ENCODE results near the gene HOATZ. TPM values are rescaled to one million over a fixed set of nuclear protein-coding genes. Genes with fewer than 3 reads are reported as not detected.

The HOATZ gene
- total RNA-seq, 1 donor from 2014 or later = not detected

DNA sequence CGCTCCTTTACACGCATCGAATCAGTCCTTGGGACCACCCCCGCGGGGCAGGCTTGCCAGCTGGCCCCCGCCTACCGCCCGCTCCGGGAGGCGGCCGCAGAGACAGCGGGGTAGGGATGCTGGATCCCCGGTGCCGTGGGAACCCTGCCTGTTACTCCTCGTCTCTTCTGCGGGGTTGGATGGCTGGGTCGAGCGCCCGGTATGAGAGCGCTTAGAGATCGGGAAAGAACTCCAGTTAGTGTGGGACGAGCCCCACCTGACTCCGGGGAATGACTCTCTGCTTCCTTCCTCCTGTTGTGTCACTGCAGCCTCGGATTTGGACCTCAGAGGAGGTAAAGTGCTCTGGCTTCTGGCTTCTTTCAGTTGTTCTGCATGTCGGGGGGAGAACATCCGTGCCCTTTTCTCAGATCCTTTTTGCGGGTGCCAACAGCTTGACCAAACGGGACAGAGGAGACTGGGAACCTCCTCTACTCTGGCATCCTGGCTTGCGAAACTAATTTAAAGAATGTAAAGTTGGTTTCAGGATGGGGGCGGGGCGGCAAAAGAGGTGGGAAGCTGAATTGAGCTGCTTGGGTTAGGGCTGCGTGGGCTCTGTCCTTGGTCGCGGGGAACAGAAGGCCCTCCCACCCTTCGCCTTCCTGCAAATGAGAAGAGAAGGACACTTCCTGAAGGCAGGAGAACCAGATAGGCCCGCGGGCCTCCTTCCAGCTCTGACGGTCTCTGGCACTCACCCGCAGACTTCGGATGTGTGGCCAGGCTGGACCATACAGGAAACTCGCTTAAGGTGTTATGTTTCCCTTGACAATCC, 26.9 kb downstream of the HOATZ start:
- DNase-seq (ENCODE audit: low spot score) = no peak
- Mint-ChIP-seq H3K27ac (ENCODE audit: unreplicated experiment) (peak overlapping the region; percentile 82), H3K4me1 (ENCODE audit: low read depth) (peaks cover 13% of the 10 kb centered on the region), H3K9me3 (ENCODE audit: low read depth) (peaks cover 4% of the 10 kb centered on the region), H3K4me3 (ENCODE audit: unreplicated experiment) (peak overlapping the region; percentile 72), H3K27me3 (ENCODE audit: low read depth) (peaks cover 3% of the 10 kb centered on the region), H3K36me3 (ENCODE audit: low read depth) (peaks cover 11% of the 10 kb centered on the region)
- TF ChIP-seq, protein P1, sequence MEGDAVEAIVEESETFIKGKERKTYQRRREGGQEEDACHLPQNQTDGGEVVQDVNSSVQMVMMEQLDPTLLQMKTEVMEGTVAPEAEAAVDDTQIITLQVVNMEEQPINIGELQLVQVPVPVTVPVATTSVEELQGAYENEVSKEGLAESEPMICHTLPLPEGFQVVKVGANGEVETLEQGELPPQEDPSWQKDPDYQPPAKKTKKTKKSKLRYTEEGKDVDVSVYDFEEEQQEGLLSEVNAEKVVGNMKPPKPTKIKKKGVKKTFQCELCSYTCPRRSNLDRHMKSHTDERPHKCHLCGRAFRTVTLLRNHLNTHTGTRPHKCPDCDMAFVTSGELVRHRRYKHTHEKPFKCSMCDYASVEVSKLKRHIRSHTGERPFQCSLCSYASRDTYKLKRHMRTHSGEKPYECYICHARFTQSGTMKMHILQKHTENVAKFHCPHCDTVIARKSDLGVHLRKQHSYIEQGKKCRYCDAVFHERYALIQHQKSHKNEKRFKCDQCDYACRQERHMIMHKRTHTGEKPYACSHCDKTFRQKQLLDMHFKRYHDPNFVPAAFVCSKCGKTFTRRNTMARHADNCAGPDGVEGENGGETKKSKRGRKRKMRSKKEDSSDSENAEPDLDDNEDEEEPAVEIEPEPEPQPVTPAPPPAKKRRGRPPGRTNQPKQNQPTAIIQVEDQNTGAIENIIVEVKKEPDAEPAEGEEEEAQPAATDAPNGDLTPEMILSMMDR (IDR thresholded peaks at IDR 0.05) = no peak

DNA sequence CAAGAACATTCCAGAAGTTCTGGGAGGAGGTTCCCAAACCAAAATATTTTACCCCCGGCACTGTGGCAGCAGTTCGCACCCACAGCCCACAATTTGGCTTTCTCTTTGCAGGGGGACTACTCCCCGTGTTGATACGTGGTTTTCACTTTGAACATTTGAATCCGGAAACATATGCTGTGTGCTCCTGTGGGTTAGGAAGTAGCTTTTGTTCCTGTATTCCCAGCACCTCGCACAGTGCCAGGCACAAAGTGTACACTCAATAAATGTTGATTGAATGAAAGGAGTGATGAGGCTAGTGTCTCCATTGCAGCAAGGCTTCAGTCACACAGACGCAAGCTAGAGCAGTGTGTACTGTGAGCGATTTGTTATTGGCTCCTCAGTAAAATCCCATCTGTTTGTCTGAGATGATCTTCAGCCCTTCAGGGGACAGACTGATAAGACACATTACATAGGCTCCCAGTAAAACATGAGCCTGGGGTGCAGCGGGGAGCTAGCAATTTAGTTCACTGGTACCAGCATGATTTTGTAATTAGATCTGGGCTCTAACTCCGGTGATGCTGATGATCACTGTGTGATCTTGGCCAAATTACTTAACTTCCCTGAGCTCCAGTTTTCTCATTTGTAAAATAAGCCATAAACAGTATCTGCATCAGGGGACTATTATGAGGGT, 28.2 kb downstream of the HOATZ start:
- H3K4me3 Mint-ChIP-seq (ENCODE audit: unreplicated experiment) = no peak overlapping the region

DNA sequence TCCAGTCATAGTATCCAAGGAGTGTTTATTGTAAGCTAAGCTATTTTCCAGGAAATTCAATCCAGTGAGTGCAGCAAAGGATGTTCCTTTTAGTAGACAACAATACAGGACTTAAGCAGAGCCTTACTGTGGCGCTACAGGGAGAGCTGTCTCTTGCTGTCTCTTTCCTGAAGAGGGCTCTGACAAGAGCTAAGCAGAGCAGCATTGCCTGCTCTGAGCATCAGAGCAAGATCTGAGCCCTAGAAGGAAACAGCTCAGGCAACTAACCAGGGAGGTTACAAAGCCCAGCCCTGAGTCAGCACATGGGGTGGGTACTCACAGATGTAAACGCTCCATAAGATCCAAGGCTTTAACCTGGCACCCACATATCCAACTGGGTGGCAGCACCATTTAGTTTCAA, 33.9 kb downstream of the HOATZ start:
- Mint-ChIP-seq H3K4me1 (ENCODE audit: low read depth) (no peaks in the 10 kb centered on the region), H3K9me3 (ENCODE audit: low read depth) (no peaks in the 10 kb centered on the region), H3K4me3 (ENCODE audit: unreplicated experiment) (no peak overlapping the region), H3K27me3 (ENCODE audit: low read depth) (no peaks in the 10 kb centered on the region), H3K27ac (ENCODE audit: unreplicated experiment) (no peak overlapping the region), H3K36me3 (ENCODE audit: low read depth) (peaks cover 22% of the 10 kb centered on the region)
- TF ChIP-seq, protein P1 (IDR thresholded peaks at IDR 0.05) = no peak
- no peak for DNase-seq (ENCODE audit: low spot score)

More for the DNA sequence above, 28.2 kb downstream of the HOATZ start:
- H3K27me3 Mint-ChIP-seq (ENCODE audit: low read depth) = no peaks in the 10 kb centered on the region
- peaks cover 4% of the 10 kb centered on the region for H3K9me3 Mint-ChIP-seq (ENCODE audit: low read depth)
- peaks cover 14% of the 10 kb centered on the region for H3K36me3 Mint-ChIP-seq (ENCODE audit: low read depth)
- TF ChIP-seq, protein P1 (IDR thresholded peaks at IDR 0.05) = no peak
- DNase-seq (ENCODE audit: low spot score) = no peak
- H3K27ac Mint-ChIP-seq (ENCODE audit: unreplicated experiment) = no peak overlapping the region
- peaks cover 13% of the 10 kb centered on the region for H3K4me1 Mint-ChIP-seq (ENCODE audit: low read depth)

DNA sequence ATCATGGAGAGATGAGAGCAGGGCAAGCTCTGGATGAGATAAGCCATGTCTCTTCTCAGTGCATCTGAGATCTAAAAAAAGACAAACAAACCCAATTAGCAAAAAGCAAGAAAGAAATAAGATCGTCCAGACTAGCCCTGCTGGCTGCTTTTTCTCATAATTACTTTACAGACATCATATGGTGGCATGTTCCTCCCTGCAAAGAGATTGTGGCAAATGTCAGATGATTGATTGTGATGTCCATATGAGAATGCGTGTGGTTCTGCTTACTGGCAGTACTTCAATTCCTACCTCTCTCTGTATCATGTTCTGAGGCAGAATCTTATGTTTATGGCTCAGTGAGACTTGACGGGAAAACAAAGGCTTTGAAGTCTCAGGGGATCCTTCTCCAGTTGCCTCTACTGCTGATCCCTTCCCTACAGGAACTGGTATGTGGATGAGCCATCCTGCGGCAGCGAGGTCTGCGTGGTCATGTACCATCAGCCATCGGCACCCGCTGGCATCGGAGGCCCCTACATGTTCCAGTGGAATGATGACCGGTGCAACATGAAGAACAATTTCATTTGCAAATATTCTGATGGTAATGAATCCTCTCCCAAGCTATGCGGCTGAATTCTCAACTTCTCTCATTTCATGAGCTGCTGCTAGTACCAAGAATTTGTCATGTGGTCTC, 34.8 kb downstream of the HOATZ start:
- Mint-ChIP-seq H3K27ac (ENCODE audit: unreplicated experiment) (no peak overlapping the region), H3K4me3 (ENCODE audit: unreplicated experiment) (no peak overlapping the region), H3K36me3 (ENCODE audit: low read depth) (peaks cover 22% of the 10 kb centered on the region), H3K9me3 (ENCODE audit: low read depth) (no peaks in the 10 kb centered on the region), H3K4me1 (ENCODE audit: low read depth) (no peaks in the 10 kb centered on the region), H3K27me3 (ENCODE audit: low read depth) (no peaks in the 10 kb centered on the region)
- no peak for DNase-seq (ENCODE audit: low spot score)
- TF ChIP-seq, protein P1 (IDR thresholded peaks at IDR 0.05) = no peak

DNA sequence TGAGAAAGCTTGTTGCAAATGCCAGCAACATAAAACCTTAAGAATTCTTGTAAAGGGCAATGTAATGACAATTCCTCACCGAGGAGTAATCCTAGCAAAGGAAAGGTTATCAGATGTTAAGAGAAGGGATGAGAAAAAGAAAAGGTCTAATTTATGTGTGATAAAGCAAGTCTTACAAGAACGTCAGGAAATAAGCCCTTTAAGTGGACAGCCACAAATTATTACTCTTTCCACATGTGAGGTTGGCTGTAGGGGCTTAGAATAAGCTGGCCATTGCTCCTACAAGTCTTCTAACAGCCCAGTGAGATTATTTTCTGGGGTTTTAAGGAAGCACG, 35.3 kb downstream of the HOATZ start:
- H3K27me3 Mint-ChIP-seq (ENCODE audit: low read depth) = no peaks in the 10 kb centered on the region
- no peak overlapping the region for H3K4me3 Mint-ChIP-seq (ENCODE audit: unreplicated experiment)
- peaks cover 22% of the 10 kb centered on the region for H3K36me3 Mint-ChIP-seq (ENCODE audit: low read depth)
- TF ChIP-seq, protein P1 (IDR thresholded peaks at IDR 0.05) = no peak
- H3K27ac Mint-ChIP-seq (ENCODE audit: unreplicated experiment) = no peak overlapping the region
- DNase-seq (ENCODE audit: low spot score) = no peak
- H3K9me3 Mint-ChIP-seq (ENCODE audit: low read depth) = no peaks in the 10 kb centered on the region
- peaks cover 2% of the 10 kb centered on the region for H3K4me1 Mint-ChIP-seq (ENCODE audit: low read depth)

Data from chondrocyte (in vitro differentiated cells).